ENCODE results near the gene NECAP2.

DNA sequence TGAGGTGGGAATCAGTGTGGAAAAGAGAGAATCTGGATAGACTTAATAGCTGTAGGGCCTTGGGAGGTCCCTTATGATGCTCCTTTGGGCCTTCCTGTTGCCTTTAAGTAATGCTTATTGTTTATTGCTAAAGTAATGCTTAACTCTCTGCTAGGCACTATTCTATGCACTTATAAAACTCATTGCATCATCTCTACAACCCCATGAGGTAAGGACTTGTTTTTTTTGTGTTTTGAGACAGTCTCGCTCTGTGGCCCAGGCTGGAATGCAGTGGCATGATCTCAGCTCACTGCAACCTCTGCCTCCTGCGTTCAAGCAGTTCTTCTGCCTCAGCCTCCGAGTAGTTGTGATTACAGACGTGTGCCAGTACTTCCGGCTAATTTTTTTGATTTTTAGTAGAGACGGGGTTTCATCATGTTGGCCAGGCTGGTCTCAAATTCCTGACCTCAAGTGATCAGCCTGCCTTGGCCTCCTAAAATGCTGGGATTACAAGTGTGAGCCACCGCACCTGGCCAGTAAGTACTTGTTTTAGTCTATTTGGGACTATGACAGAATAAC, 22.3 kb downstream of the NECAP2 start:
- TF ChIP-seq POLR2A (IDR thresholded peaks at IDR 0.05; ENCODE audit: low read depth, low read length) (no peak), JUN (IDR thresholded peaks at IDR 0.05; ENCODE audit: borderline replicate concordance, insufficient read depth, insufficient read length, low read depth) (no peak), EZH2 (IDR thresholded peaks at IDR 0.05; ENCODE audit: borderline replicate concordance, low read depth, low read length, severe bottlenecking) (no peak), POLR2AphosphoS5 (IDR thresholded peaks at IDR 0.05; ENCODE audit: insufficient read depth, low read depth, low read length) (no peak), GATA2 (IDR thresholded peaks at IDR 0.05; ENCODE audit: insufficient read depth, insufficient read length, low read depth, low read length) (no peak), FOS (IDR thresholded peaks at IDR 0.05; ENCODE audit: borderline replicate concordance, insufficient read depth, low read length) (no peak)
- TF ChIP-seq, protein P1, sequence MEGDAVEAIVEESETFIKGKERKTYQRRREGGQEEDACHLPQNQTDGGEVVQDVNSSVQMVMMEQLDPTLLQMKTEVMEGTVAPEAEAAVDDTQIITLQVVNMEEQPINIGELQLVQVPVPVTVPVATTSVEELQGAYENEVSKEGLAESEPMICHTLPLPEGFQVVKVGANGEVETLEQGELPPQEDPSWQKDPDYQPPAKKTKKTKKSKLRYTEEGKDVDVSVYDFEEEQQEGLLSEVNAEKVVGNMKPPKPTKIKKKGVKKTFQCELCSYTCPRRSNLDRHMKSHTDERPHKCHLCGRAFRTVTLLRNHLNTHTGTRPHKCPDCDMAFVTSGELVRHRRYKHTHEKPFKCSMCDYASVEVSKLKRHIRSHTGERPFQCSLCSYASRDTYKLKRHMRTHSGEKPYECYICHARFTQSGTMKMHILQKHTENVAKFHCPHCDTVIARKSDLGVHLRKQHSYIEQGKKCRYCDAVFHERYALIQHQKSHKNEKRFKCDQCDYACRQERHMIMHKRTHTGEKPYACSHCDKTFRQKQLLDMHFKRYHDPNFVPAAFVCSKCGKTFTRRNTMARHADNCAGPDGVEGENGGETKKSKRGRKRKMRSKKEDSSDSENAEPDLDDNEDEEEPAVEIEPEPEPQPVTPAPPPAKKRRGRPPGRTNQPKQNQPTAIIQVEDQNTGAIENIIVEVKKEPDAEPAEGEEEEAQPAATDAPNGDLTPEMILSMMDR (IDR thresholded peaks at IDR 0.05; ENCODE audit: extremely low read depth in 1 of 2, insufficient read depth in 1 of 2, low read depth in 1 of 2, low read length in 2 of 2): no peak
- TF ChIP-seq, protein P2, sequence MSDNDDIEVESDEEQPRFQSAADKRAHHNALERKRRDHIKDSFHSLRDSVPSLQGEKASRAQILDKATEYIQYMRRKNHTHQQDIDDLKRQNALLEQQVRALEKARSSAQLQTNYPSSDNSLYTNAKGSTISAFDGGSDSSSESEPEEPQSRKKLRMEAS (IDR thresholded peaks at IDR 0.05; ENCODE audit: insufficient read depth, insufficient read length): no peak
